ENCODE measurements around the gene MYOG. TPM values are rescaled to one million over a fixed set of nuclear protein-coding genes. Genes with fewer than 3 reads are reported as not detected.

The MYOG gene
- total RNA-seq, 4 donors from 2014 or later: not detected

GRCh38 chr1:203122159-203122558 is 36.3 kb upstream of the MYOG start:
- Histone ChIP-seq H3K36me3 (no peaks in the 10 kb centered on the region), H3K9me3 (no peaks in the 10 kb centered on the region), H3K27ac (replicated peaks in 1 of 4) (no peak overlapping the region), H3K4me3 (no peak overlapping the region), H3K4me1 (peaks cover 11 to 24% (median 18%) of the 10 kb centered on the region in 4 donors), H3K27me3 (peaks cover 0 to 96% (median 28%) of the 10 kb centered on the region in 4 donors)
- no peak for TF ChIP-seq POLR2AphosphoS5 (IDR thresholded peaks at IDR 0.05)
- DNase-seq (ENCODE audit: extremely low spot score): no peak
- intact Hi-C loops (cut with DNase I): no loop called here
- 100% methylated on average over 1 of the region's 2 CpGs for WGBS

GRCh38 chr1:203121186-203122015 is 35.6 kb upstream of the MYOG start:
- TF ChIP-seq, protein P1, sequence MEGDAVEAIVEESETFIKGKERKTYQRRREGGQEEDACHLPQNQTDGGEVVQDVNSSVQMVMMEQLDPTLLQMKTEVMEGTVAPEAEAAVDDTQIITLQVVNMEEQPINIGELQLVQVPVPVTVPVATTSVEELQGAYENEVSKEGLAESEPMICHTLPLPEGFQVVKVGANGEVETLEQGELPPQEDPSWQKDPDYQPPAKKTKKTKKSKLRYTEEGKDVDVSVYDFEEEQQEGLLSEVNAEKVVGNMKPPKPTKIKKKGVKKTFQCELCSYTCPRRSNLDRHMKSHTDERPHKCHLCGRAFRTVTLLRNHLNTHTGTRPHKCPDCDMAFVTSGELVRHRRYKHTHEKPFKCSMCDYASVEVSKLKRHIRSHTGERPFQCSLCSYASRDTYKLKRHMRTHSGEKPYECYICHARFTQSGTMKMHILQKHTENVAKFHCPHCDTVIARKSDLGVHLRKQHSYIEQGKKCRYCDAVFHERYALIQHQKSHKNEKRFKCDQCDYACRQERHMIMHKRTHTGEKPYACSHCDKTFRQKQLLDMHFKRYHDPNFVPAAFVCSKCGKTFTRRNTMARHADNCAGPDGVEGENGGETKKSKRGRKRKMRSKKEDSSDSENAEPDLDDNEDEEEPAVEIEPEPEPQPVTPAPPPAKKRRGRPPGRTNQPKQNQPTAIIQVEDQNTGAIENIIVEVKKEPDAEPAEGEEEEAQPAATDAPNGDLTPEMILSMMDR (IDR thresholded peaks at IDR 0.05): no peak
- TF ChIP-seq POLR2AphosphoS5 (IDR thresholded peaks at IDR 0.05) (no peak), EP300 (IDR thresholded peaks at IDR 0.05) (no peak), POLR2A (IDR thresholded peaks at IDR 0.05; ENCODE audit: low read depth) (no peak)
- no peak overlapping the region for H3K27ac ChIP-seq (replicated peaks in 1 of 4)
- H3K4me1 ChIP-seq: peaks cover 4 to 16% (median 11%) of the 10 kb centered on the region in 4 donors
- intact Hi-C loops (cut with DNase I): no loop called here
- peaks cover 0 to 96% (median 28%) of the 10 kb centered on the region in 4 donors for H3K27me3 ChIP-seq
- WGBS: 69% methylated on average over 11 of the region's 11 CpGs
- no peaks in the 10 kb centered on the region for H3K36me3 ChIP-seq
- H3K9me3 ChIP-seq: no peaks in the 10 kb centered on the region
- no peak for DNase-seq (ENCODE audit: extremely low spot score)
- H3K4me3 ChIP-seq: no peak overlapping the region

DNA sequence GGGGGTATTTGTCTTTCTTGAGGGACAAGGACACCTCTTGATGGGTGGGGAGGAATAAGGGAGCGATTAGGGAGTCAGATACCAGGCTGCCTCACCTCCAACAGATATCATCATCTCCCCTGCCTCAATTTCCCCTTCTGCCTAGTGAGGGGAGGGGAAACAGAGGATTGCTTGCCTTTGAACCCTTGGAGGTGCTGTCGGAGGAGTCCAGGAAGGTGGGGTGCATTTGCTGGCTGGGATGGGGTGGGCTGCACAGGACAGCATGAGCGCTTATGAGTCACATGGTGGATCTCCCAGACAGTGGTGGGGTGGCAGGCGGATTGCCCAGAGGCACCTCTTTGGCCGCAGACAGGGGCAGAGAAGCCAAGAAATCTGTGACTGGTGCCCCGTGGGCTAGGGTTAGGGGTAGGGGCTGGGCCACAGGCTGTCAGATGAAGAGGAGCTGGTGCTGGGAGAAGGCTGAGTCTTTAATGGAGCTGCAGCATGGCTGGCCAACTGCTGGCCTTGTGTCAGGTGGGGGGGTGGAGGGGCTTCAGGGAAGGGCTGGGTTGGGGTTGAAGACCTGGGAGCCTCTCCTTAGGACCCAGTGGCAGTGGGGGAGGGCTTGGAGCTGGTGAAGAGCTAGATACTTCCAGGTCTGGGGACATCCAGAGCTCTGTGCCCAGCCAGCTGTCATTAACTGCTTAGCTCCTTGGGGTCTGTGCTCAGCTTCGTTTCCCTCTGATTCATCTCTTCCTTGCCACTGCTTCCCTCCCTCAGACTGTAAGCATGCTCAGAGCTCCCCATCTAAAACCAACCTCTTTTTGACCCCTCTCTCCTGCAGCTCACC is 34.7 kb upstream of the MYOG start:
- peaks cover 0 to 94% (median 28%) of the 10 kb centered on the region in 4 donors for H3K27me3 ChIP-seq
- TF ChIP-seq EP300 (IDR thresholded peaks at IDR 0.05) (no peak), POLR2A (IDR thresholded peaks at IDR 0.05; ENCODE audit: low read depth) (no peak), POLR2AphosphoS5 (IDR thresholded peaks at IDR 0.05) (no peak)
- TF ChIP-seq, protein P1 (IDR thresholded peaks at IDR 0.05): no peak
- H3K36me3 ChIP-seq: no peaks in the 10 kb centered on the region
- peaks cover 3 to 10% (median 9%) of the 10 kb centered on the region in 4 donors for H3K4me1 ChIP-seq
- WGBS: 63% methylated on average over 4 of the region's 7 CpGs
- H3K4me3 ChIP-seq: no peak overlapping the region
- peak; percentile 64 for DNase-seq (ENCODE audit: extremely low spot score)
- intact Hi-C loops (cut with DNase I): no loop called here
- H3K9me3 ChIP-seq: no peaks in the 10 kb centered on the region
- no peak overlapping the region for H3K27ac ChIP-seq (replicated peaks in 1 of 4)

DNA sequence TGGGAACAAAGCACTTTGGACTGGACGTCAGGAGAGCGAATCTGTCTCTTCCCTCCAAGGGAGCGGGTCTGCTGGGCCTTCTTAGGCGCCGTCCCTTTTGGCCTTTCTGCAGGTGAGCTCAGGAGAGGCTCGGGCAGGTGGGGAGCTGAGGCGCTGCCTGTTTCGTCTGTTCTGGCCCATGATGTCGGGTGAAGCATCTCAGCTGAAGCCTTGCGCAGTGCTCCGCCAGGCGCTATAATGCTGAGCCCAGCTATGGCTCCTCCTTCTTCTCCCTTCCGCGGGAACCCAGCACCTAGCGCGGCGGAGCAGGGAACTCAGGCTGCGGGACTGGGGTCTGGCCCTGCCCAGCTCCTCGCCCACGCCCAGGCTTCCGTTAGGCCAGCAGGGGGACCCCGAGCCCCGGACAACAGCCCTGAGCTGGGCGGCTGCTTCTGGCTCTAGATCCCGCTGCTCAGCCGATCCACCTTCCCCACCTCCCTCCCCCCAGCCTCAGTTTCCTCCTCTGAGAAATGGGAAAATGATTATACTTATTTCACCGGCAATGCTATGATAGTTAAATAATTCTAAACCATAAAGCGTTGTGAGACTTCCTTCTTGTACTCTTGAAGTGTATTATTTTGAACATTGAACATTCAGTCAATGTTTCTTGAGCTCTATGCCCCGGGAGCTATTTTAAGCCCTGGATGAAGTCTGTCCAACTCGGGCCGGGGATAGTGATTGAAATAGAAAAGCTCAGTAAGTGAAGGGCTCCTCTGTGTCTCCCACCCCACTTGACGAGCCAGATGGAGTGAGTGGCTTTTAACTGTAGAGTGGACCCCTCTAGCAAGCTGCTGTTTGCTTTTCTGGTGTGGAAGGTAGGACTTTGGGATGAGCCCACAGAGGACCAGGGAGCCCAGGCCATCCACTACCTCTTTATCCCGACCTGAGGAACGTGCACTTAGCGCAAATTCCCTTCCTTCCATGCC is 32.1 kb upstream of the MYOG start:
- WGBS: 25% methylated on average over 31 of the region's 35 CpGs
- Histone ChIP-seq H3K4me3 (no peak overlapping the region), H3K27me3 (peaks cover 0 to 68% (median 21%) of the 10 kb centered on the region in 4 donors), H3K36me3 (no peaks in the 10 kb centered on the region), H3K9me3 (no peaks in the 10 kb centered on the region), H3K27ac (replicated peaks in 1 of 4) (no peak overlapping the region), H3K4me1 (peaks cover 3 to 10% (median 9%) of the 10 kb centered on the region in 4 donors)
- TF ChIP-seq, protein P1 (IDR thresholded peaks at IDR 0.05): peak; percentile 75 to 76 (median 76)
- no peak for TF ChIP-seq POLR2AphosphoS5 (IDR thresholded peaks at IDR 0.05)
- peak; percentile 92 for DNase-seq (ENCODE audit: extremely low spot score)
- intact Hi-C loops (cut with DNase I): loop anchor here (2.0 to 5.0 kb wide), 2 partner anchors 54 to 97 kb away; no protein-coding TSS in a partner anchor

Measured in esophagus muscularis mucosa (tissue), 4 donors.